H1 (cell line): ENCODE results near the gene ZFP3. TPM values are rescaled to one million over a fixed set of nuclear protein-coding genes. Genes with fewer than 3 reads are reported as not detected.

Source experiments
- CTCF ChIA-PET: fragments of 300-600 bp; sonication (Branson Sonifier 250); formaldehyde crosslinking; loops from one replicate; lab custom pipeline; 2021; ENCODE audit not compliant: partially characterized antibody; lab: Charles Lee
- POLR2A ChIA-PET: fragments of 300-600 bp; sonication (Branson Sonifier 250); formaldehyde crosslinking; loops from one replicate; lab custom pipeline; 2021; ENCODE audit warnings: inconsistent platforms; ENCODE audit not compliant: partially characterized antibody; lab: Charles Lee
- DNase-seq, 2 experiments: peaks; one replicate each; pipeline versions ENCODE4 v3.0.0 to v3.0.0-alpha.2; 2010 to 2022; ENCODE audit warnings: low spot score in 2 of 2, low read depth in 1 of 2, mixed read lengths in 1 of 2
- FAIRE-seq: peaks from 2 replicates; lab custom pipeline; 2011; peaks lifted over from hg19 to GRCh38; lab: Jason Lieb, UNC
- H2AFZ ChIP-seq: 2 replicates; pipeline ENCODE4 v1.8.1; 2012; ENCODE audit warnings: low read length, inconsistent platforms
- H2AK5ac ChIP-seq: 2 replicates; pipeline ENCODE4 v1.6.1; 2013; ENCODE audit warnings: low read depth, low read length
- H2BK120ac ChIP-seq: replicated peaks from 2 replicates; pipeline ENCODE3; 2013; ENCODE audit warnings: low read depth, low read length, inconsistent platforms
- H2BK12ac ChIP-seq: 2 replicates; pipeline ENCODE4 v1.6.1; 2013; ENCODE audit warnings: low read depth, low read length
- H2BK15ac ChIP-seq: 2 replicates; pipeline ENCODE4 v1.6.1; 2013; ENCODE audit warnings: low read length
- H2BK20ac ChIP-seq: 2 replicates; pipeline ENCODE4 v1.6.1; 2013; ENCODE audit warnings: low read length
- H2BK5ac ChIP-seq: 2 replicates; pipeline ENCODE4 v1.6.1; 2013; ENCODE audit warnings: low read depth, low read length
- H3K14ac ChIP-seq: 2 replicates; pipeline ENCODE4 v1.6.1; 2013; ENCODE audit warnings: inconsistent platforms; ENCODE audit not compliant: insufficient read length
- H3K18ac ChIP-seq: 2 replicates; pipeline ENCODE4 v1.6.1; 2013; ENCODE audit warnings: low read length; ENCODE audit errors: extremely low read depth
- H3K23ac ChIP-seq: 2 replicates; pipeline ENCODE4 v1.6.1; 2013; ENCODE audit warnings: inconsistent platforms; ENCODE audit not compliant: insufficient read length
- H3K23me2 ChIP-seq: 2 replicates; pipeline ENCODE4 v1.6.1; 2013; ENCODE audit warnings: low read depth, low read length
- H3K27ac ChIP-seq: 2 replicates; pipeline ENCODE4 v1.6.1; 2011; ENCODE audit warnings: low read depth, low read length, inconsistent platforms
- H3K27me3 ChIP-seq, 4 experiments: replicated peaks in 1 of 4; 1 replicate in 1 of 4; 2 replicates in 3 of 4; pipeline versions ENCODE4 v1.6.1 to v1.8.1; 2011 to 2013; ENCODE audit warnings: low read length in 3 of 4, mild to moderate bottlenecking in 3 of 4, inconsistent platforms in 2 of 4, mixed read lengths in 2 of 4, moderate library complexity in 1 of 4; ENCODE audit not compliant: control insufficient read depth in 3 of 4, insufficient read depth in 3 of 4; ENCODE audit errors: extremely low read depth in 1 of 4
- H3K36me3 ChIP-seq, 4 experiments: 2 replicates each; pipeline versions ENCODE4 v1.6.1 to v1.8.1; 2011 to 2013; ENCODE audit warnings: mild to moderate bottlenecking in 4 of 4, low read length in 3 of 4, moderate library complexity in 2 of 4, control low read depth in 1 of 4, inconsistent platforms in 1 of 4; ENCODE audit not compliant: insufficient read depth in 4 of 4, control insufficient read depth in 2 of 4
- H3K4ac ChIP-seq: replicated peaks from 2 replicates; pipeline ENCODE3; 2013; ENCODE audit warnings: low read length, low read depth, mixed read lengths, inconsistent platforms; ENCODE audit not compliant: insufficient read length
- H3K4me1 ChIP-seq, 4 experiments: replicated peaks in 1 of 4; 1 replicate in 1 of 4; 2 replicates in 3 of 4; pipeline versions ENCODE4 v1.6.1 to v1.8.1; 2011 to 2013; ENCODE audit warnings: low read length in 3 of 4, inconsistent platforms in 2 of 4, mixed read lengths in 1 of 4; ENCODE audit not compliant: insufficient read depth in 4 of 4, control insufficient read depth in 3 of 4
- H3K4me2 ChIP-seq, 2 experiments: 2 replicates each; pipeline versions ENCODE4 v1.6.1 to v1.8.1; 2011 to 2013; ENCODE audit warnings: low read depth in 2 of 2, low read length in 2 of 2, control low read depth in 1 of 2, inconsistent platforms in 1 of 2, mild to moderate bottlenecking in 1 of 2; ENCODE audit not compliant: insufficient read depth in 1 of 2
- H3K4me3 ChIP-seq, 4 experiments: fragments of 200-600, 300-600 bp in 1 of 4; sonication (generic), shearing (Covaris generic), sonication (Bioruptor Twin) in 1 of 4; 2 replicates each; pipeline versions ENCODE4 v1.5.1 to v1.8.1; 2011 to 2016; ENCODE audit warnings: low read length in 4 of 4, low read depth in 3 of 4, control low read depth in 2 of 4, inconsistent platforms in 2 of 4, mild to moderate bottlenecking in 2 of 4, mixed read lengths in 1 of 4, moderate library complexity in 1 of 4; ENCODE audit not compliant: insufficient read depth in 2 of 4; ENCODE audit errors: extremely low read depth in 1 of 4
- H3K56ac ChIP-seq: replicated peaks from 2 replicates; pipeline ENCODE3; 2013; ENCODE audit warnings: low read depth, mild to moderate bottlenecking, mixed read lengths, low read length, inconsistent platforms; ENCODE audit not compliant: insufficient read length
- H3K79me1 ChIP-seq: 2 replicates; pipeline ENCODE4 v1.6.1; 2013; ENCODE audit warnings: low read depth, low read length, control low read depth
- H3K79me2 ChIP-seq, 2 experiments: 2 replicates each; pipeline versions ENCODE4 v1.6.1 to v1.8.1; 2012 to 2013; ENCODE audit warnings: low read length in 2 of 2, mild to moderate bottlenecking in 2 of 2, inconsistent platforms in 1 of 2; ENCODE audit not compliant: insufficient read depth in 2 of 2, control insufficient read depth in 1 of 2
- H3K9ac ChIP-seq, 4 experiments: replicated peaks in 1 of 4; 1 replicate in 1 of 4; 2 replicates in 3 of 4; pipeline versions ENCODE4 v1.6.1 to v1.8.1; 2011 to 2013; ENCODE audit warnings: low read depth in 3 of 4, low read length in 3 of 4, control low read depth in 2 of 4, mild to moderate bottlenecking in 2 of 4, moderate library complexity in 2 of 4, inconsistent platforms in 1 of 4; ENCODE audit errors: extremely low read depth in 1 of 4
- H3K9me3 ChIP-seq, 2 experiments: 2 replicates each; pipeline versions ENCODE4 v1.6.1 to v1.8.1; 2012 to 2013; ENCODE audit warnings: mild to moderate bottlenecking in 2 of 2, moderate library complexity in 2 of 2, control low read depth in 1 of 2, inconsistent platforms in 1 of 2, low read depth in 1 of 2, low read length in 1 of 2, mixed read lengths in 1 of 2; ENCODE audit not compliant: insufficient read depth in 2 of 2
- H4K20me1 ChIP-seq, 2 experiments: replicated peaks in 1 of 2; 2 replicates each; pipeline versions ENCODE3 to v1.8.1; 2011 to 2013; ENCODE audit warnings: inconsistent platforms in 2 of 2, low read length in 2 of 2, mild to moderate bottlenecking in 1 of 2; ENCODE audit not compliant: insufficient read depth in 2 of 2, control insufficient read depth in 1 of 2
- H4K5ac ChIP-seq: 2 replicates; pipeline ENCODE4 v1.6.1; 2013; ENCODE audit warnings: low read length, low read depth, mixed read lengths, inconsistent platforms; ENCODE audit not compliant: insufficient read length
- H4K8ac ChIP-seq: 2 replicates; pipeline ENCODE4 v1.8.0; 2013; ENCODE audit warnings: mild to moderate bottlenecking, moderate library complexity, low read length, inconsistent platforms; ENCODE audit not compliant: insufficient read depth; ENCODE audit errors: extremely low read depth
- H4K91ac ChIP-seq: replicated peaks from 2 replicates; pipeline ENCODE3; 2013; ENCODE audit warnings: low read length, mixed read lengths, inconsistent platforms; ENCODE audit not compliant: insufficient read length
- EGR1 ChIP-seq: IDR thresholded peaks from 2 replicates; pipeline ENCODE4 v1.6.1; 2011; ENCODE audit warnings: low read depth, low read length, borderline replicate concordance
- GABPA ChIP-seq: IDR thresholded peaks from 2 replicates; pipeline ENCODE4 v1.6.1; 2011; ENCODE audit warnings: mild to moderate bottlenecking, low read length, moderate library complexity, borderline replicate concordance; ENCODE audit not compliant: insufficient read depth
- GTF2F1 ChIP-seq: IDR thresholded peaks from 2 replicates; pipeline ENCODE4 v1.6.1; 2012; ENCODE audit warnings: low read depth, low read length, improper control_type of control experiment, borderline replicate concordance
- PHF8 ChIP-seq: fragments of 200-600 bp; sonication (generic); conservative IDR thresholded peaks from 2 replicates; pipeline ENCODE4 v1.7.1; 2012; ENCODE audit warnings: low read depth, mild to moderate bottlenecking, inconsistent platforms, low read length, moderate library complexity
- RXRA ChIP-seq: IDR thresholded peaks from 2 replicates; pipeline ENCODE4 v1.6.1; 2011; ENCODE audit warnings: low read depth, mild to moderate bottlenecking, low read length, moderate library complexity; ENCODE audit not compliant: insufficient read depth
- SP2 ChIP-seq: IDR thresholded peaks from 2 replicates; pipeline ENCODE4 v1.6.1; 2012; ENCODE audit warnings: mild to moderate bottlenecking, low read length, inconsistent platforms
- SUZ12 ChIP-seq: fragments of 200-600 bp; sonication (generic); IDR thresholded peaks from 2 replicates; pipeline ENCODE4 v1.6.1; 2012; ENCODE audit warnings: mild to moderate bottlenecking, inconsistent platforms, low read length, moderate library complexity, mixed read lengths
- WGBS, 2 experiments: shearing (Covaris generic) in 1 of 2; methylation state at CpG; one replicate each; pipeline versions ENCODE4 v1.1.6 to v1.1.7; 2013 to 2015; ENCODE audit warnings: low lambda C conversion rate in 2 of 2, mixed read lengths in 2 of 2, inconsistent platforms in 1 of 2, low coverage in 1 of 2, missing lambda C conversion rate in 1 of 2; ENCODE audit not compliant: insufficient replicate concordance in 2 of 2, insufficient coverage in 1 of 2, insufficient read length in 1 of 2; ENCODE audit errors: extremely low coverage in 1 of 2, missing lambda C conversion rate in 1 of 2; 5-methylcytosine and 5-hydroxymethylcytosine counted together
- polyA plus RNA-seq, 7 experiments: library from polyadenylated mRNA; depleted of rRNA in 3 of 7; stranded (reverse) in 5 of 7; unstranded in 2 of 7; fragments of >200 nt in 5 of 7; fragments of 200-250 nt in 2 of 7; gene quantifications; 1 replicate in 5 of 7; 2 replicates in 1 of 7; 4 replicates in 1 of 7; pipeline versions ENCODE4 v1.2.1 to v1.2.3, GENCODE V29; 2011 to 2013; ENCODE audit warnings: missing spikeins in 2 of 7, mixed read lengths in 2 of 7
- total RNA-seq: library from RNA; stranded (reverse); fragmentation: NEBNext Ultra II Directional; extraction: Animal tissue kit (Norgen Biotek cat#: 25700); gene quantifications from 2 replicates; pipeline ENCODE4 v1.2.1, GENCODE V29; 2021
- TF ChIP-seq, protein P1 (sequence below), 3 experiments: IDR thresholded peaks; 1 replicate in 2 of 3; 2 replicates in 1 of 3; pipeline versions ENCODE4 v1.5.1 to v1.6.1; 2011; ENCODE audit warnings: low read length in 3 of 3, mild to moderate bottlenecking in 3 of 3, inconsistent platforms in 2 of 3, low read depth in 1 of 3, moderate library complexity in 1 of 3; ENCODE audit not compliant: insufficient read depth in 1 of 3; ENCODE audit errors: control extremely low read depth in 1 of 3
- TF ChIP-seq, protein P2 (sequence below): IDR thresholded peaks from 2 replicates; pipeline ENCODE4 v1.6.1; 2011; ENCODE audit warnings: low read depth, mild to moderate bottlenecking, low read length; ENCODE audit not compliant: insufficient read depth

Gene ZFP3
- total and polyA plus RNA-seq, 2 of the 8 experiments (the other 6 are each of a cell fraction or from before 2014, with no cell fraction given) = 0.15 to 0.44 TPM

DNA sequence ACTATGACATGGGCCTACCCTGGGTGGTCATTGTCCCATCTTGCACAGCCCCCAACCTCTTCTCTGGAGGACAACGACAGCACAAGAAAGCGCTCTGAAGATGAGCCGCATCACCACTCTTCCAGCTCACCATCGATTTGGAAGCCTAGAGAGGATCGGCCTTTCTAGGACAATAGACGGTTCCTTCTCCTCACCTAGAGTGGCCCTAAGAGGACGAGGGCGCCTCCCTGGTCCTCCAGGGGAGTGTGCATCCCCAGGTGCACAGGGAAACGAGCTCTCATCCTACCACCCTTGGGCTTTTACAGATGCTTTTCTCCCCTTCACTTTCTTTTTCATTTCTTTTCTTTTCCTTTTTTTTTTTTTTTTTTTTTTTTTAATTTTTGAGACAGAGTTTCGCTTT lies 22.7 kb upstream of the ZFP3 start:
- H4K5ac ChIP-seq = no peak overlapping the region
- no peak overlapping the region for H2BK5ac ChIP-seq
- H4K20me1 ChIP-seq = no peaks in the 10 kb centered on the region
- FAIRE-seq (no peak), DNase-seq (no peak)
- H3K56ac ChIP-seq = no peak overlapping the region
- no peak overlapping the region for H3K4me3 ChIP-seq
- H3K36me3 ChIP-seq = no peaks in the 10 kb centered on the region
- H3K27ac ChIP-seq = no peak overlapping the region
- H2BK120ac ChIP-seq = no peak overlapping the region
- no peak overlapping the region for H3K4me2 ChIP-seq
- H2BK20ac ChIP-seq = no peak overlapping the region
- H3K9me3 ChIP-seq = no peaks in the 10 kb centered on the region
- no peak overlapping the region for H2BK15ac ChIP-seq
- H2AK5ac ChIP-seq = no peak overlapping the region
- no peak overlapping the region for H3K4ac ChIP-seq
- H3K18ac ChIP-seq = no peak overlapping the region
- no peaks in the 10 kb centered on the region for H3K79me2 ChIP-seq
- no peak overlapping the region for H2AFZ ChIP-seq
- no peaks in the 10 kb centered on the region for H3K79me1 ChIP-seq
- CTCF ChIA-PET = interaction anchor here (1.1 to 1.6 kb wide), 4 partner anchors 10 to 127 kb away, joined by 3 to 6 read pairs (median 4); no protein-coding TSS in a partner anchor
- no peak overlapping the region for H3K23ac ChIP-seq
- H3K27me3 ChIP-seq = no peaks in the 10 kb centered on the region
- no peaks in the 10 kb centered on the region for H3K23me2 ChIP-seq
- 87% methylated on average over 9 of the region's 10 CpGs; no CpG with 5 or more reads in 1 of the 2 experiments for WGBS, 2 experiments
- no peak overlapping the region for H3K14ac ChIP-seq
- POLR2A ChIA-PET = interaction anchor here (1.1 kb wide), 1 partner anchor 131 kb away, joined by 3 read pairs; no protein-coding TSS in a partner anchor
- no peak overlapping the region for H4K8ac ChIP-seq
- no peaks in the 10 kb centered on the region for H3K4me1 ChIP-seq
- TF ChIP-seq RXRA (no peak), GABPA (no peak), SP2 (peak; percentile 90), EGR1 (peak; percentile 65; the same call in 1 of the 2 replicates), GTF2F1 (no peak), PHF8 (no peak), SUZ12 (no peak)
- TF ChIP-seq, protein P1, sequence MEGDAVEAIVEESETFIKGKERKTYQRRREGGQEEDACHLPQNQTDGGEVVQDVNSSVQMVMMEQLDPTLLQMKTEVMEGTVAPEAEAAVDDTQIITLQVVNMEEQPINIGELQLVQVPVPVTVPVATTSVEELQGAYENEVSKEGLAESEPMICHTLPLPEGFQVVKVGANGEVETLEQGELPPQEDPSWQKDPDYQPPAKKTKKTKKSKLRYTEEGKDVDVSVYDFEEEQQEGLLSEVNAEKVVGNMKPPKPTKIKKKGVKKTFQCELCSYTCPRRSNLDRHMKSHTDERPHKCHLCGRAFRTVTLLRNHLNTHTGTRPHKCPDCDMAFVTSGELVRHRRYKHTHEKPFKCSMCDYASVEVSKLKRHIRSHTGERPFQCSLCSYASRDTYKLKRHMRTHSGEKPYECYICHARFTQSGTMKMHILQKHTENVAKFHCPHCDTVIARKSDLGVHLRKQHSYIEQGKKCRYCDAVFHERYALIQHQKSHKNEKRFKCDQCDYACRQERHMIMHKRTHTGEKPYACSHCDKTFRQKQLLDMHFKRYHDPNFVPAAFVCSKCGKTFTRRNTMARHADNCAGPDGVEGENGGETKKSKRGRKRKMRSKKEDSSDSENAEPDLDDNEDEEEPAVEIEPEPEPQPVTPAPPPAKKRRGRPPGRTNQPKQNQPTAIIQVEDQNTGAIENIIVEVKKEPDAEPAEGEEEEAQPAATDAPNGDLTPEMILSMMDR (IDR thresholded peaks at IDR 0.05; ENCODE audit: control extremely low read depth in 1 of 3, insufficient read depth in 1 of 3, low read depth in 1 of 3, low read length in 3 of 3) = peak; percentile 41 to 58 (median 50); a peak in 3 of 4 replicates
- TF ChIP-seq, protein P2, sequence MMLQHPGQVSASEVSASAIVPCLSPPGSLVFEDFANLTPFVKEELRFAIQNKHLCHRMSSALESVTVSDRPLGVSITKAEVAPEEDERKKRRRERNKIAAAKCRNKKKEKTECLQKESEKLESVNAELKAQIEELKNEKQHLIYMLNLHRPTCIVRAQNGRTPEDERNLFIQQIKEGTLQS = no peak
- TF ChIP-seq, all 59 proteins: peak for 3
- Histone ChIP-seq H4K91ac (no peak overlapping the region), H3K9ac (no peak overlapping the region), H2BK12ac (no peak overlapping the region)
